ENCODE results near the gene AGAP9.
"Not testable (repeated sequence)": the region's sequence is repeated elsewhere in the genome, so short reads cannot be mapped to it uniquely, and the experiment has no call there.

- not testable (repeated sequence) for TF ChIP-seq CTCF, POLR2A (IDR thresholded peaks at IDR 0.05)
Observed at GRCh38 chr10:47472072-47472471, 51.4 kb downstream of the AGAP9 start.

Measured in Peyer's patch (tissue), 4 donors.